K562 (cell line): ENCODE results near the gene ZNF277. TPM values are rescaled to one million over a fixed set of nuclear protein-coding genes. Genes with fewer than 3 reads are reported as not detected.

Experiments used
- ATAC-seq: fragments of 200-7000 bp; cut with Tn5 transposase; 3 replicates; pipeline ENCODE4 v1.9.1; 2020; ENCODE audit warnings: moderate library complexity
- BruUV-seq: library from RNA; stranded (reverse); fragments of 400-500 nt; replicated peaks from 2 replicates; lab custom pipeline; 2021; lab: Mats Ljungman, UMichigan
- CTCF ChIA-PET: fragments of 300-600 bp; formaldehyde crosslinking; extraction: SDS; loops from one replicate; lab custom pipeline; 2021; ENCODE audit warnings: low intra/inter-chr PET ratio; lab: Yijun Ruan, JAX
- POLR2A ChIA-PET: fragments of 300-600, 350-650 bp; sonication (Branson Sonifier 250); formaldehyde crosslinking; extraction: SDS; loops from one replicate; lab custom pipeline; 2021; ENCODE audit warnings: antibody characterized with exemption, inconsistent platforms; lab: Yijun Ruan, JAX
- DNase-seq, 4 experiments: peaks; one replicate each; pipeline versions ENCODE4 v3.0.0 to v3.0.0-alpha.2; 2011 to 2018; ENCODE audit warnings: low spot score in 3 of 4, mixed read lengths in 3 of 4; ENCODE audit errors: extremely low read depth in 1 of 4
- FAIRE-seq: peaks from 2 replicates; lab custom pipeline; 2011; peaks lifted over from hg19 to GRCh38; lab: Jason Lieb, UNC
- H2AFZ ChIP-seq: 2 replicates; pipeline ENCODE4 v1.6.0; 2011; ENCODE audit warnings: low read depth, low read length, control low read depth, inconsistent platforms
- H3K27ac ChIP-seq: fragments of 200-600 bp; 3 replicates; pipeline ENCODE4 v1.8.0; 2011; ENCODE audit warnings: low read depth, mild to moderate bottlenecking, control low read depth, inconsistent platforms, low read length, moderate library complexity, mixed read lengths; ENCODE audit errors: extremely low read depth
- H3K27me3 ChIP-seq, 2 experiments: fragments of 300-600 bp in 1 of 2; 2 replicates in 1 of 2; 3 replicates in 1 of 2; pipeline versions ENCODE4 v1.6.0 to v1.8.0; 2011; ENCODE audit warnings: inconsistent platforms in 2 of 2, low read length in 2 of 2, mild to moderate bottlenecking in 1 of 2, mixed read lengths in 1 of 2, moderate library complexity in 1 of 2; ENCODE audit not compliant: control insufficient read depth in 2 of 2, insufficient read depth in 2 of 2
- H3K36me3 ChIP-seq: fragments of 300-600 bp; 3 replicates; pipeline ENCODE4 v1.8.0; 2011; ENCODE audit warnings: mild to moderate bottlenecking, low read length, inconsistent platforms; ENCODE audit not compliant: control insufficient read depth, insufficient read depth
- H3K4me1 ChIP-seq, 2 experiments: fragments of 200-600 bp in 1 of 2; replicated peaks in 1 of 2; 2 replicates in 1 of 2; 3 replicates in 1 of 2; pipeline versions ENCODE4 v1.5.1 to v1.8.0; 2011; ENCODE audit warnings: inconsistent platforms in 2 of 2, low read length in 2 of 2, mild to moderate bottlenecking in 1 of 2, mixed read lengths in 1 of 2, moderate library complexity in 1 of 2; ENCODE audit not compliant: control insufficient read depth in 2 of 2, insufficient read depth in 2 of 2
- H3K4me2 ChIP-seq: 2 replicates; pipeline ENCODE4 v1.6.1; 2011; ENCODE audit warnings: low read length, control low read depth, inconsistent platforms, mixed read lengths; ENCODE audit not compliant: insufficient read depth
- H3K4me3 ChIP-seq: fragments of 200-600 bp; sonication (generic), shearing (Covaris generic); 2 replicates; pipeline ENCODE4 v1.5.1; 2016; ENCODE audit warnings: control low read depth, inconsistent platforms
- H3K79me2 ChIP-seq: fragments of 200-600 bp; 3 replicates; pipeline ENCODE4 v1.8.0; 2011; ENCODE audit warnings: low read length, inconsistent platforms; ENCODE audit not compliant: control insufficient read depth, insufficient read depth
- H3K9ac ChIP-seq, 2 experiments: 2 replicates each; pipeline versions ENCODE4 v1.6.0 to v1.6.1; 2011; ENCODE audit warnings: low read depth in 2 of 2, low read length in 2 of 2, control low read depth in 1 of 2, inconsistent platforms in 1 of 2, mild to moderate bottlenecking in 1 of 2, mixed read lengths in 1 of 2; ENCODE audit not compliant: insufficient read depth in 1 of 2
- H3K9me1 ChIP-seq: one replicate; pipeline ENCODE4 v1.6.0; 2011; ENCODE audit warnings: inconsistent platforms, mild to moderate bottlenecking, low read length, moderate library complexity; ENCODE audit not compliant: control insufficient read depth, insufficient read depth
- H3K9me3 ChIP-seq: replicated peaks from 2 replicates; pipeline ENCODE4 v1.5.1; 2011; ENCODE audit warnings: low read depth, low read length, inconsistent platforms; ENCODE audit not compliant: control insufficient read depth, insufficient read depth
- H4K20me1 ChIP-seq: replicated peaks from 2 replicates; pipeline ENCODE4 v1.6.1; 2011; ENCODE audit warnings: low read length, inconsistent platforms, mixed read lengths; ENCODE audit not compliant: control insufficient read depth, insufficient read depth
- AFF4 ChIP-seq: sonication (generic); formaldehyde crosslinking; IDR thresholded peaks from 2 replicates; pipeline ENCODE4 v1.8.0; 2023; ENCODE audit warnings: mild to moderate bottlenecking, missing genetic modification reagents
- BRF2 ChIP-seq: IDR thresholded peaks from 3 replicates; pipeline ENCODE4 v1.6.1; 2011; ENCODE audit warnings: borderline replicate concordance, mild to moderate bottlenecking; ENCODE audit not compliant: insufficient read length, insufficient read depth
- CC2D1A ChIP-seq: fragments of 450-650 bp; IDR thresholded peaks from 2 replicates; pipeline ENCODE4 v1.6.1; 2017; ENCODE audit warnings: mild to moderate bottlenecking
- DDX20 ChIP-seq: fragments of 450-650 bp; IDR thresholded peaks from 2 replicates; pipeline ENCODE4 v1.6.1; 2016; ENCODE audit warnings: missing genetic modification characterization, low read depth, mild to moderate bottlenecking, missing compliant biosample characterization, moderate library complexity
- GABPA ChIP-seq: fragments of 200-800 bp; sonication (Bioruptor generic); conservative IDR thresholded peaks from 2 replicates; pipeline ENCODE4 v1.6.1; 2016; ENCODE audit warnings: low read depth, missing genetic modification characterization, missing compliant biosample characterization
- GTF2F1 ChIP-seq: IDR thresholded peaks from 2 replicates; pipeline ENCODE4 v1.6.1; 2011; ENCODE audit warnings: low read depth, low read length, improper control_type of control experiment
- MAFK ChIP-seq: IDR thresholded peaks from 2 replicates; pipeline ENCODE4 v1.6.1; 2011; ENCODE audit warnings: low read length, improper control_type of control experiment
- MAZ ChIP-seq, 2 experiments: fragments of 450-650 bp in 1 of 2; sonication (generic) in 1 of 2; formaldehyde crosslinking; IDR thresholded peaks in 1 of 2; conservative IDR thresholded peaks in 1 of 2; 2 replicates each; pipeline versions ENCODE4 v1.4.0 to v1.5.0; 2020; ENCODE audit warnings: mild to moderate bottlenecking in 1 of 2, missing genetic modification reagents in 1 of 2
- MCM5 ChIP-seq: fragments of 450-650 bp; IDR thresholded peaks from 2 replicates; pipeline ENCODE4 v1.6.1; 2016; ENCODE audit warnings: low read depth
- MYNN ChIP-seq, 2 experiments: sonication (generic); formaldehyde crosslinking in 1 of 2; IDR thresholded peaks; 2 replicates each; pipeline versions ENCODE4 v1.5.0 to v1.6.1; 2016 to 2020; ENCODE audit warnings: antibody characterized with exemption in 1 of 2, missing genetic modification reagents in 1 of 2
- NCOA4 ChIP-seq: fragments of 450-650 bp; IDR thresholded peaks from 2 replicates; pipeline ENCODE4 v1.6.1; 2018; ENCODE audit warnings: mild to moderate bottlenecking; ENCODE audit not compliant: partially characterized antibody
- NR2F6 ChIP-seq: fragments of 450-650 bp; formaldehyde crosslinking; IDR thresholded peaks from 2 replicates; pipeline ENCODE4 v1.4.0; 2020; ENCODE audit warnings: mild to moderate bottlenecking
- PURB ChIP-seq: sonication (generic); formaldehyde crosslinking; IDR thresholded peaks from 2 replicates; pipeline ENCODE4 v1.9.0; 2021; ENCODE audit warnings: low read depth, mild to moderate bottlenecking, missing genetic modification reagents
- RUNX1 ChIP-seq: sonication (generic); IDR thresholded peaks from 2 replicates; pipeline ENCODE4 v1.6.1; 2016; ENCODE audit warnings: antibody characterized with exemption, low read depth
- SIX5 ChIP-seq, 2 experiments: IDR thresholded peaks; 2 replicates each; pipeline ENCODE4 v1.6.1; 2011; ENCODE audit warnings: low read length in 2 of 2, borderline replicate concordance in 1 of 2, low read depth in 1 of 2, mild to moderate bottlenecking in 1 of 2, moderate library complexity in 1 of 2; ENCODE audit not compliant: insufficient read depth in 1 of 2
- ZBTB1 ChIP-seq: sonication (generic); formaldehyde crosslinking; IDR thresholded peaks from 2 replicates; pipeline ENCODE4 v1.8.1; 2023; ENCODE audit warnings: missing genetic modification reagents, low read depth, mild to moderate bottlenecking, borderline replicate concordance
- ZNF347 ChIP-seq: fragments of 450-650 bp; formaldehyde crosslinking; IDR thresholded peaks from 2 replicates; pipeline ENCODE4 v1.4.0; 2020; ENCODE audit warnings: low read depth, mild to moderate bottlenecking, moderate library complexity
- ZNF551 ChIP-seq: fragments of 250-450 bp; sonication (Bioruptor Pico); IDR thresholded peaks from 2 replicates; pipeline ENCODE4 v1.5.0; 2021; ENCODE audit warnings: mild to moderate bottlenecking, moderate library complexity
- ZNF561 ChIP-seq: fragments of 450-650 bp; formaldehyde crosslinking; conservative IDR thresholded peaks from 2 replicates; pipeline ENCODE4 v1.4.0; 2020; ENCODE audit warnings: mild to moderate bottlenecking, moderate library complexity
- in situ Hi-C: fragments of 300-500 bp; cut with MboI; formaldehyde crosslinking; loops from 4 replicates; pipeline ENCODE4 v1.15.0; 2018; ENCODE audit warnings: inconsistent platforms, mixed read lengths
- intact Hi-C: fragments of 100-400 bp; cut with micrococcal nuclease; formaldehyde crosslinking; loops from 2 replicates; pipeline ENCODE4 v1.14.2; 2022
- polyA plus RNA-seq, 8 experiments: library from polyadenylated mRNA; depleted of rRNA in 4 of 8; stranded (reverse) in 5 of 8; unstranded in 3 of 8; fragments of >200 nt; fragmentation: Nextera tagmentation in 2 of 8; fragmentation: Illumina TruSeq in 1 of 8; extraction: Ambion mirVana in 2 of 8; extraction: Trizol in 1 of 8; gene quantifications; 2 replicates each; pipeline versions ENCODE4 v1.2.1 to v1.2.3, GENCODE V29; 2011 to 2014; ENCODE audit warnings: inconsistent platforms in 1 of 8, missing spikeins in 1 of 8
- total RNA-seq, 7 experiments: library from RNA; depleted of rRNA in 6 of 7; stranded (reverse); fragments of >200 nt in 6 of 7; fragmentation: Illumina TruSeq in 2 of 7; extraction: Trizol in 2 of 7; gene quantifications; 2 replicates each; pipeline versions ENCODE4 v1.2.1 to v1.2.3, GENCODE V29; 2011 to 2021; ENCODE audit warnings: low replicate concordance in 1 of 7

The ZNF277 gene
- total and polyA plus RNA-seq, 9 of the 15 experiments (the other 6 are each of a cell fraction or from before 2014, with no cell fraction given), result 18.8 to 33.5 (median 27.7) TPM

GRCh38 chr7:112214268-112214667, 7.8 kb downstream of the ZNF277 start:
- no peak overlapping the region for H3K9ac ChIP-seq
- POLR2A ChIA-PET, result no interaction called here
- H3K79me2 ChIP-seq, result 0 out of 3 replicates have a peak, but pooled peaks cover 3% of the 10 kb centered on the region
- TF ChIP-seq SIX5 (IDR thresholded peaks at IDR 0.05; ENCODE audit: borderline replicate concordance in 1 of 2, insufficient read depth in 1 of 2, low read depth in 1 of 2, low read length in 2 of 2), result no peak
- no peak for TF ChIP-seq ZBTB1 (CRISPR knock-in tag)
- TF ChIP-seq ZNF551, result no peak
- TF ChIP-seq GABPA, result no peak
- TF ChIP-seq DDX20 (tag), result no peak
- no peak for TF ChIP-seq MCM5
- no peak for TF ChIP-seq NCOA4
- TF ChIP-seq MYNN (IDR thresholded peaks at IDR 0.05), result no peak
- no peak for TF ChIP-seq MYNN (CRISPR knock-in tag; IDR thresholded peaks at IDR 0.05)
- TF ChIP-seq MAZ (CRISPR knock-in tag; conservative IDR thresholded peaks at IDR 0.05 in 1 of 2, IDR thresholded peaks at IDR 0.05 in 1 of 2), result no peak
- no peak for TF ChIP-seq BRF2
- no peak for TF ChIP-seq ZNF347
- no peak for TF ChIP-seq PURB (CRISPR knock-in tag)
- TF ChIP-seq ZNF561 (CRISPR knock-in tag), result no peak
- TF ChIP-seq NR2F6 (CRISPR knock-in tag), result no peak
- TF ChIP-seq AFF4 (CRISPR knock-in tag), result no peak
- no peak for TF ChIP-seq CC2D1A
- no peak for TF ChIP-seq RUNX1
- no peak for TF ChIP-seq GTF2F1
- TF ChIP-seq MAFK, result no peak
- intact Hi-C loops, result no loop called here
- DNase-seq, result no peak
- BruUV-seq, result no TSS peak
- ATAC-seq, result no peak
- no peaks in the 10 kb centered on the region for H3K27me3 ChIP-seq
- CTCF ChIA-PET, result no interaction called here
- H2AFZ ChIP-seq, result no peak overlapping the region
- no peaks in the 10 kb centered on the region for H4K20me1 ChIP-seq
- in situ Hi-C loops, result no loop called here
- H3K27ac ChIP-seq, result no peak overlapping the region
- no peak overlapping the region for H3K4me2 ChIP-seq
- H3K4me1 ChIP-seq, result no peaks in the 10 kb centered on the region
- no peak overlapping the region for H3K4me3 ChIP-seq
- no peaks in the 10 kb centered on the region for H3K9me3 ChIP-seq
- H3K36me3 ChIP-seq, result no peaks in the 10 kb centered on the region
- H3K9me1 ChIP-seq, result no peaks in the 10 kb centered on the region
- FAIRE-seq, result no peak
